Stimulated activated naive B cell treated with anti-CD40 and anti-IgM and Interleukin-4, amounts not matched to agents 10 μg/mL and 1 μg/mL and 100 μg/mL, for 72 hours (primary cell): ENCODE results near the gene MTIF2.
"Not testable (repeated sequence)": the region's sequence is repeated elsewhere in the genome, so short reads cannot be mapped to it uniquely, and the experiment has no call there.

Experiments
- ATAC-seq, 2 donors: fragments of 150-1000 bp; cut with Tn5 transposase; replicated peaks; 2 replicates each; pipeline ENCODE4 v1.10.0; 2021; ENCODE audit warnings: moderate library complexity in 1 of 2
- DNase-seq: peaks from one replicate; pipeline ENCODE4 v3.0.0; 2021
- H3K27ac Mint-ChIP-seq: one replicate; pipeline ENCODE4 v1.8.0; 2022; ENCODE audit warnings: mild to moderate bottlenecking, mixed read lengths
- H3K27me3 Mint-ChIP-seq, 2 donors: one replicate each; pipeline ENCODE4 v1.8.0; 2022; ENCODE audit warnings: mixed read lengths in 2 of 2
- H3K36me3 Mint-ChIP-seq, 2 donors: one replicate each; pipeline ENCODE4 v1.8.0; 2022; ENCODE audit warnings: mixed read lengths in 2 of 2, mild to moderate bottlenecking in 1 of 2
- H3K4me1 Mint-ChIP-seq, 2 donors: one replicate each; pipeline ENCODE4 v1.8.0; 2022; ENCODE audit warnings: mixed read lengths in 2 of 2, mild to moderate bottlenecking in 1 of 2
- H3K4me3 Mint-ChIP-seq, 2 donors: one replicate each; pipeline ENCODE4 v1.8.0; 2022; ENCODE audit warnings: mild to moderate bottlenecking in 2 of 2, mixed read lengths in 2 of 2, moderate library complexity in 1 of 2
- H3K9me3 Mint-ChIP-seq, 2 donors: one replicate each; pipeline ENCODE4 v1.8.0; 2022; ENCODE audit warnings: mixed read lengths in 2 of 2, mild to moderate bottlenecking in 1 of 2

The MTIF2 gene

GRCh38 chr2:55232084-55232862 is 36.8 kb downstream of the MTIF2 start, which contains the start of the genes CLHC1 and RPS27A:
CLHC1 (minus strand) TSS chr2:55232293; CDS start chr2:55222411, 9,882 bp downstream.
RPS27A (plus strand) TSS chr2:55232688; CDS start chr2:55232825, 137 bp downstream.
- DNase-seq = peak; percentile 87
- Mint-ChIP-seq H3K9me3 (peaks cover 4 to 6% of the 10 kb centered on the region in 2 donors), H3K27me3 (no peaks in the 10 kb centered on the region), H3K4me3 (peak within 1 kb of the TSS; percentile 97 to 100), H3K36me3 (peaks cover 32 to 52% of the 10 kb centered on the region in 2 donors), H3K27ac (peak within 1 kb of the TSS; percentile 100), H3K4me1 (peaks cover 39 to 68% of the 10 kb centered on the region in 2 donors)
- peak; percentile 83 to 89 for ATAC-seq

GRCh38 chr2:55231546-55232083 is 37.4 kb downstream of the MTIF2 start:
- Mint-ChIP-seq H3K4me3 (peak overlapping the region; percentile 97 to 100), H3K27me3 (no peaks in the 10 kb centered on the region), H3K4me1 (peaks cover 40 to 71% of the 10 kb centered on the region in 2 donors), H3K36me3 (peaks cover 32 to 52% of the 10 kb centered on the region in 2 donors), H3K9me3 (peaks cover 4 to 6% of the 10 kb centered on the region in 2 donors), H3K27ac (peak overlapping the region; percentile 100)
- ATAC-seq (no peak), DNase-seq (no peak)

GRCh38 chr2:55230551-55230950 is 38.5 kb downstream of the MTIF2 start:
- Mint-ChIP-seq H3K4me3 (peak overlapping the region; percentile 97 to 100), H3K27ac (no peak overlapping the region), H3K4me1 (peaks cover 43 to 76% of the 10 kb centered on the region in 2 donors), H3K27me3 (no peaks in the 10 kb centered on the region), H3K36me3 (peaks cover 35 to 52% of the 10 kb centered on the region in 2 donors), H3K9me3 (peaks cover 4 to 6% of the 10 kb centered on the region in 2 donors)
- no peak for ATAC-seq
- no peak for DNase-seq

- ATAC-seq = no peak
- DNase-seq = no peak
- Mint-ChIP-seq H3K9me3 (peaks cover 5 to 6% of the 10 kb centered on the region in 2 donors), H3K4me1 (peaks cover 37 to 67% of the 10 kb centered on the region in 2 donors), H3K27me3 (no peaks in the 10 kb centered on the region), H3K36me3 (peaks cover 38 to 48% of the 10 kb centered on the region in 2 donors), H3K4me3 (no peak overlapping the region), H3K27ac (no peak overlapping the region)
Observed at GRCh38 chr2:55229221-55229620, 39.8 kb downstream of the MTIF2 start.

- H3K27me3 Mint-ChIP-seq = no peaks in the 10 kb centered on the region
- peaks cover 5 to 6% of the 10 kb centered on the region in 2 donors for H3K9me3 Mint-ChIP-seq
- H3K27ac Mint-ChIP-seq = peak overlapping the region; percentile 86
- peaks cover 33 to 57% of the 10 kb centered on the region in 2 donors for H3K4me1 Mint-ChIP-seq
- no peak for DNase-seq
- peaks cover 33 to 40% of the 10 kb centered on the region in 2 donors for H3K36me3 Mint-ChIP-seq
- ATAC-seq = no peak
- no peak overlapping the region for H3K4me3 Mint-ChIP-seq
Observed at GRCh38 chr2:55228226-55228563, 40.8 kb downstream of the MTIF2 start.

- Mint-ChIP-seq H3K27ac (peak overlapping the region; percentile 86), H3K4me1 (peaks cover 31 to 59% of the 10 kb centered on the region in 2 donors), H3K36me3 (peaks cover 27 to 35% of the 10 kb centered on the region in 2 donors)
- not testable (repeated sequence) for DNase-seq, ATAC-seq, H3K4me3 Mint-ChIP-seq, H3K9me3 Mint-ChIP-seq, H3K27me3 Mint-ChIP-seq
Observed at GRCh38 chr2:55227437-55228225, 41.4 kb downstream of the MTIF2 start.

- H3K4me3 Mint-ChIP-seq = no peak overlapping the region
- peaks cover 5 to 6% of the 10 kb centered on the region in 2 donors for H3K9me3 Mint-ChIP-seq
- H3K4me1 Mint-ChIP-seq = peaks cover 26 to 54% of the 10 kb centered on the region in 2 donors
- no peaks in the 10 kb centered on the region for H3K27me3 Mint-ChIP-seq
- peaks cover 20 to 29% of the 10 kb centered on the region in 2 donors for H3K36me3 Mint-ChIP-seq
- DNase-seq (no peak), ATAC-seq (no peak)
- H3K27ac Mint-ChIP-seq = peak overlapping the region; percentile 33
Observed at GRCh38 chr2:55225481-55226020, 43.5 kb downstream of the MTIF2 start.

- peak overlapping the region; percentile 94 for H3K27ac Mint-ChIP-seq
- no peak for ATAC-seq
Observed at GRCh38 chr2:55224761-55225261, 44.2 kb downstream of the MTIF2 start.

GRCh38 chr2:55223958-55224760 is 44.9 kb downstream of the MTIF2 start:
- ATAC-seq = no peak
- no peaks in the 10 kb centered on the region for H3K27me3 Mint-ChIP-seq
- DNase-seq = no peak
- H3K36me3 Mint-ChIP-seq = peaks cover 15 to 19% of the 10 kb centered on the region in 2 donors
- H3K9me3 Mint-ChIP-seq = peaks cover 5 to 6% of the 10 kb centered on the region in 2 donors
- H3K27ac Mint-ChIP-seq = peak overlapping the region; percentile 94
- peaks cover 17 to 41% of the 10 kb centered on the region in 2 donors for H3K4me1 Mint-ChIP-seq
- peak overlapping the region; percentile 82 to 84 for H3K4me3 Mint-ChIP-seq

More at GRCh38 chr2:55224761-55225261, 44.2 kb downstream of the MTIF2 start:
- Mint-ChIP-seq H3K4me1 (peaks cover 19 to 46% of the 10 kb centered on the region in 2 donors), H3K9me3 (peaks cover 5 to 6% of the 10 kb centered on the region in 2 donors), H3K36me3 (peaks cover 18 to 22% of the 10 kb centered on the region in 2 donors), H3K4me3 (no peak overlapping the region), H3K27me3 (no peaks in the 10 kb centered on the region)
- no peak for DNase-seq

GRCh38 chr2:55213822-55214221 is 55.2 kb downstream of the MTIF2 start:
- no peaks in the 10 kb centered on the region for H3K36me3 Mint-ChIP-seq
- H3K27ac Mint-ChIP-seq = no peak overlapping the region
- ATAC-seq = no peak
- H3K4me1 Mint-ChIP-seq = no peaks in the 10 kb centered on the region
- no peak for DNase-seq
- no peaks in the 10 kb centered on the region for H3K27me3 Mint-ChIP-seq
- H3K9me3 Mint-ChIP-seq = no peaks in the 10 kb centered on the region
- H3K4me3 Mint-ChIP-seq = no peak overlapping the region

GRCh38 chr2:55204950-55205349 is 64.1 kb downstream of the MTIF2 start:
- no peak overlapping the region for H3K27ac Mint-ChIP-seq

GRCh38 chr2:55204536-55204935 is 64.5 kb downstream of the MTIF2 start:
- no peak overlapping the region for H3K4me3 Mint-ChIP-seq
- no peak for ATAC-seq
- H3K36me3 Mint-ChIP-seq = peaks cover 27 to 48% of the 10 kb centered on the region in 2 donors
- peaks cover 19% of the 10 kb centered on the region in 2 donors for H3K9me3 Mint-ChIP-seq
- no peaks in the 10 kb centered on the region for H3K4me1 Mint-ChIP-seq
- no peak overlapping the region for H3K27ac Mint-ChIP-seq
- H3K27me3 Mint-ChIP-seq = no peaks in the 10 kb centered on the region
- no peak for DNase-seq

More at GRCh38 chr2:55204950-55205349, 64.1 kb downstream of the MTIF2 start:
- peaks cover 23 to 44% of the 10 kb centered on the region in 2 donors for H3K36me3 Mint-ChIP-seq
- ATAC-seq (no peak), DNase-seq (no peak)
- H3K9me3 Mint-ChIP-seq = peaks cover 17% of the 10 kb centered on the region in 2 donors
- H3K27me3 Mint-ChIP-seq = no peaks in the 10 kb centered on the region
- H3K4me1 Mint-ChIP-seq = no peaks in the 10 kb centered on the region
- H3K4me3 Mint-ChIP-seq = no peak overlapping the region

- Mint-ChIP-seq H3K27ac (no peak overlapping the region), H3K36me3 (peaks cover 46 to 75% of the 10 kb centered on the region in 2 donors), H3K27me3 (no peaks in the 10 kb centered on the region)
Observed at GRCh38 chr2:55200416-55200815, 68.6 kb downstream of the MTIF2 start.

More at GRCh38 chr2:55200416-55200815, 68.6 kb downstream of the MTIF2 start:
- Mint-ChIP-seq H3K9me3 (peaks cover 24 to 27% of the 10 kb centered on the region in 2 donors), H3K4me1 (no peaks in the 10 kb centered on the region), H3K4me3 (no peak overlapping the region)
- ATAC-seq (no peak), DNase-seq (no peak)
